Osteoblast (primary cell): ENCODE measurements around the gene FLNC. TPM values are rescaled to one million over a fixed set of nuclear protein-coding genes. Genes with fewer than 3 reads are reported as not detected.

Source experiments
- DNase-seq: peaks from one replicate; pipeline ENCODE4 v3.0.0; 2011; ENCODE audit warnings: low spot score, mixed read lengths; ENCODE audit not compliant: insufficient read length; ENCODE audit errors: missing footprints
- H2AFZ ChIP-seq: 2 replicates; pipeline ENCODE4 v1.6.0; 2011; ENCODE audit warnings: mild to moderate bottlenecking, low read length
- H3K27ac ChIP-seq: 2 replicates; pipeline ENCODE4 v1.5.1; 2011; ENCODE audit warnings: mild to moderate bottlenecking, low read depth, low read length, moderate library complexity
- H3K27me3 ChIP-seq: 2 replicates; pipeline ENCODE4 v1.6.0; 2012; ENCODE audit warnings: mild to moderate bottlenecking, control low read depth, inconsistent platforms, low read length, moderate library complexity; ENCODE audit not compliant: insufficient read depth
- H3K36me3 ChIP-seq: 2 replicates; pipeline ENCODE4 v1.5.1; 2011; ENCODE audit warnings: mild to moderate bottlenecking, low read length, control low read depth, moderate library complexity; ENCODE audit not compliant: insufficient read depth
- H3K4me1 ChIP-seq: 2 replicates; pipeline ENCODE4 v1.5.1; 2011; ENCODE audit warnings: mild to moderate bottlenecking, low read length, control low read depth, moderate library complexity; ENCODE audit not compliant: insufficient read depth
- H3K4me2 ChIP-seq: 2 replicates; pipeline ENCODE4 v1.6.0; 2011; ENCODE audit warnings: mild to moderate bottlenecking, low read length; ENCODE audit not compliant: insufficient read depth
- H3K4me3 ChIP-seq: fragments of 200-600 bp; sonication (generic); 3 replicates; pipeline ENCODE4 v1.5.1; 2012; ENCODE audit warnings: mild to moderate bottlenecking, low read length, inconsistent platforms; ENCODE audit not compliant: insufficient read depth
- H3K79me2 ChIP-seq: 2 replicates; pipeline ENCODE4 v1.6.0; 2012; ENCODE audit warnings: mild to moderate bottlenecking, low read length, control low read depth, inconsistent platforms; ENCODE audit not compliant: insufficient read depth
- H3K9me3 ChIP-seq: 2 replicates; pipeline ENCODE4 v1.5.1; 2011; ENCODE audit warnings: low read depth, low read length, control low read depth
- H4K20me1 ChIP-seq: 2 replicates; pipeline ENCODE4 v1.6.0; 2012; ENCODE audit warnings: mild to moderate bottlenecking, low read length, control low read depth; ENCODE audit not compliant: insufficient read depth
- CTCF ChIP-seq: IDR thresholded peaks from 2 replicates; pipeline ENCODE4 v1.5.1; 2011; ENCODE audit warnings: mild to moderate bottlenecking, low read depth, low read length, moderate library complexity; ENCODE audit errors: extremely low read depth
- total RNA-seq: library from RNA; depleted of rRNA; stranded (reverse); fragments of >200 nt; gene quantifications from 2 replicates; pipeline ENCODE4 v1.2.3, GENCODE V29; 2012

The FLNC gene
- total RNA-seq, 1 donor = 130 TPM

GRCh38 chr7:128876127-128876526, 45.9 kb downstream of the FLNC start:
- Histone ChIP-seq H2AFZ (no peak overlapping the region), H4K20me1 (no peaks in the 10 kb centered on the region), H3K4me1 (no peaks in the 10 kb centered on the region), H3K9me3 (no peaks in the 10 kb centered on the region), H3K27ac (no peak overlapping the region), H3K36me3 (no peaks in the 10 kb centered on the region), H3K4me2 (no peak overlapping the region), H3K27me3 (peaks cover under 1% of the 10 kb centered on the region), H3K4me3 (no peak overlapping the region), H3K79me2 (no peaks in the 10 kb centered on the region)
- peak; percentile 80 for DNase-seq
- TF ChIP-seq CTCF = no peak

GRCh38 chr7:128876586-128876977, 46.4 kb downstream of the FLNC start:
- H3K27me3 ChIP-seq = no peaks in the 10 kb centered on the region
- H3K27ac ChIP-seq = no peak overlapping the region
- no peaks in the 10 kb centered on the region for H3K9me3 ChIP-seq
- no peaks in the 10 kb centered on the region for H3K79me2 ChIP-seq
- no peaks in the 10 kb centered on the region for H4K20me1 ChIP-seq
- H3K4me2 ChIP-seq = no peak overlapping the region
- no peaks in the 10 kb centered on the region for H3K4me1 ChIP-seq
- DNase-seq = no peak
- TF ChIP-seq CTCF = no peak
- no peaks in the 10 kb centered on the region for H3K36me3 ChIP-seq
- H2AFZ ChIP-seq = no peak overlapping the region
- H3K4me3 ChIP-seq = no peak overlapping the region

- Histone ChIP-seq H3K79me2 (no peaks in the 10 kb centered on the region), H3K27ac (no peak overlapping the region)
- TF ChIP-seq CTCF = no peak
These were observed 47.0 kb downstream of the FLNC start for GRCh38 chr7:128876978-128877755.

GRCh38 chr7:128877756-128878120, 47.5 kb downstream of the FLNC start:
- no peaks in the 10 kb centered on the region for H3K27me3 ChIP-seq
- H3K4me3 ChIP-seq = no peak overlapping the region
- H3K4me1 ChIP-seq = no peaks in the 10 kb centered on the region
- no peaks in the 10 kb centered on the region for H3K36me3 ChIP-seq
- H4K20me1 ChIP-seq = no peaks in the 10 kb centered on the region
- DNase-seq = peak; percentile 62
- no peak overlapping the region for H2AFZ ChIP-seq
- no peak for TF ChIP-seq CTCF
- no peak overlapping the region for H3K4me2 ChIP-seq
- no peak overlapping the region for H3K27ac ChIP-seq
- H3K79me2 ChIP-seq = no peaks in the 10 kb centered on the region
- H3K9me3 ChIP-seq = no peaks in the 10 kb centered on the region

More at GRCh38 chr7:128876978-128877755, 47.0 kb downstream of the FLNC start:
- H3K9me3 ChIP-seq = no peaks in the 10 kb centered on the region
- H3K4me3 ChIP-seq = no peak overlapping the region
- H3K27me3 ChIP-seq = no peaks in the 10 kb centered on the region
- no peak overlapping the region for H2AFZ ChIP-seq
- no peaks in the 10 kb centered on the region for H3K4me1 ChIP-seq
- no peak overlapping the region for H3K4me2 ChIP-seq
- DNase-seq = peak; percentile 61
- H4K20me1 ChIP-seq = no peaks in the 10 kb centered on the region
- no peaks in the 10 kb centered on the region for H3K36me3 ChIP-seq
